HepG2 (cell line): Measurements from ENCODE around the gene ADI1. TPM values are rescaled to one million over a fixed set of nuclear protein-coding genes. Genes with fewer than 3 reads are reported as not detected.
A peak's percentile ranks its signal among the peaks of the same experiment; 100 is the strongest.

Experiments used
- GATAD1 ChIP-seq: IDR thresholded peaks from 2 replicates; pipeline ENCODE4 v1.6.1; 2016; ENCODE audit warnings: missing genetic modification reagents, missing compliant biosample characterization
- GPN1 ChIP-seq: sonication (generic); formaldehyde crosslinking; IDR thresholded peaks from 2 replicates; pipeline ENCODE4 v1.5.1; 2020; ENCODE audit warnings: missing genetic modification reagents, borderline replicate concordance
- MIER2 ChIP-seq: IDR thresholded peaks from 2 replicates; pipeline ENCODE4 v1.6.1; 2016; ENCODE audit warnings: missing biosample characterization, missing genetic modification reagents
- TARDBP ChIP-seq: sonication (generic); formaldehyde crosslinking; IDR thresholded peaks from 2 replicates; pipeline ENCODE4 v1.8.0; 2022; ENCODE audit warnings: mild to moderate bottlenecking, missing genetic modification reagents
- TBX2 ChIP-seq: sonication (generic); formaldehyde crosslinking; IDR thresholded peaks from 2 replicates; pipeline ENCODE4 v1.5.0; 2020; ENCODE audit warnings: missing genetic modification reagents, mild to moderate bottlenecking, borderline replicate concordance
- ZNF136 ChIP-seq: sonication (generic); formaldehyde crosslinking; IDR thresholded peaks from 2 replicates; pipeline ENCODE4 v1.8.1; 2022; ENCODE audit warnings: low read depth, mild to moderate bottlenecking, moderate library complexity, missing genetic modification reagents
- ZNF260 ChIP-seq: sonication (generic); formaldehyde crosslinking; IDR thresholded peaks from 2 replicates; pipeline ENCODE4 v1.4.0; 2020; ENCODE audit warnings: missing genetic modification reagents, low read depth, mild to moderate bottlenecking, borderline replicate concordance
- ZNF484 ChIP-seq: sonication (generic); formaldehyde crosslinking; IDR thresholded peaks from 2 replicates; pipeline ENCODE4 v1.5.1; 2020; ENCODE audit warnings: mild to moderate bottlenecking, low read depth, missing genetic modification reagents, borderline replicate concordance
- ZNF556 ChIP-seq: sonication (generic); formaldehyde crosslinking; IDR thresholded peaks from 2 replicates; pipeline ENCODE4 v1.4.0; 2020; ENCODE audit warnings: mild to moderate bottlenecking, missing genetic modification reagents, borderline replicate concordance
- ZNF7 ChIP-seq: IDR thresholded peaks from 2 replicates; pipeline ENCODE4 v1.6.1; 2016; ENCODE audit warnings: missing biosample characterization, missing genetic modification reagents
- polyA plus RNA-seq, 8 experiments: library from polyadenylated mRNA; depleted of rRNA in 3 of 8; stranded (reverse) in 7 of 8; unstranded in 1 of 8; fragments of >200 nt; fragmentation: Illumina TruSeq in 4 of 8; extraction: Trizol in 4 of 8; gene quantifications; 2 replicates each; pipeline versions ENCODE4 v1.2.1 to v1.2.3, GENCODE V29; 2011 to 2016; ENCODE audit warnings: low read depth in 4 of 8, missing spikeins in 1 of 8, mixed read lengths in 1 of 8; ENCODE audit not compliant: insufficient read depth in 1 of 8
- total RNA-seq, 5 experiments: library from RNA; depleted of rRNA; stranded (reverse); fragments of >200 nt; fragmentation: Illumina TruSeq; extraction: Trizol; gene quantifications; 2 replicates each; pipeline ENCODE4 v1.2.3, GENCODE V29; 2016; ENCODE audit warnings: low read depth in 1 of 5
- TF ChIP-seq, protein P1 (sequence below): sonication (generic); formaldehyde crosslinking; IDR thresholded peaks from 2 replicates; pipeline ENCODE4 v1.8.1; 2023; ENCODE audit warnings: missing genetic modification reagents, inconsistent platforms, borderline replicate concordance
- TF ChIP-seq, protein P2 (sequence below): sonication (generic); formaldehyde crosslinking; IDR thresholded peaks from 2 replicates; pipeline ENCODE4 v1.4.0; 2020; ENCODE audit warnings: low read depth, mild to moderate bottlenecking, missing genetic modification reagents
- TF ChIP-seq, protein P3 (sequence below): sonication (generic); formaldehyde crosslinking; IDR thresholded peaks from 2 replicates; pipeline ENCODE4 v1.5.0; 2020; ENCODE audit warnings: mild to moderate bottlenecking, missing genetic modification reagents, borderline replicate concordance
- TF ChIP-seq, protein P4 (sequence below): sonication (generic); formaldehyde crosslinking; IDR thresholded peaks from 2 replicates; pipeline ENCODE4 v1.9.0; 2021; ENCODE audit warnings: missing genetic modification reagents, borderline replicate concordance
- TF ChIP-seq, protein P5 (sequence below): sonication (generic); formaldehyde crosslinking; IDR thresholded peaks from 2 replicates; pipeline ENCODE4 v1.9.0; 2021; ENCODE audit warnings: missing genetic modification reagents, mild to moderate bottlenecking, borderline replicate concordance

ADI1 gene
- total and polyA plus RNA-seq, 2 of the 13 experiments (the other 11 are each of a cell fraction or from before 2014, with no cell fraction given), result 28.7 to 123 TPM

DNA sequence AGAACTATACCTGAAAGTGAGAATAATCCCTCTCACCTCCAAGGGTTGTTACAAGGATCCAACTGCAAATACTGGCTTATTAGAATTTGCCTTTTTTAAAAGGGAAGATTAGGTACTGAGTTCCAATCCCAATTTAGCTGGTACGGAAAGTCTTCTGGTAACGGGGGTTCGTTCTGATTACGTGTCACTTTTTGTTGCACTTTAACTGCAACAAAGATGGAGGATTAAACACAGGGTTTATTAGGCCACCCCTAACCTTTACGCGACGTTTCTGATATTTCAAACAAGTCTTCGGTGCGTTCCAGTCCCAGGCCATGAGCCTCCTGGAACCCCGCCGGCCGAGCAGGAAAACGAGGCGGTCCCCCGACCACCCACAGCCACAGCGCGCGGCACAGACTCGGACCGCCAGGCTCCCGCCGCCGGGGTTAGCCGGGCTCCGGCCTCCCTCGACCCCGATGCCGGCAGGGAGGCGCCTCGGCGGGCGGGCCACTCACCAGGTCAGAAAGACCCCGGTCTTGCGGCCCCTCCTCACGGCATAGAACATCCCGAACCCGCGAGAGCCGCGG lies 38.4 kb upstream of the ADI1 start (continued):
- TF ChIP-seq, protein P1, sequence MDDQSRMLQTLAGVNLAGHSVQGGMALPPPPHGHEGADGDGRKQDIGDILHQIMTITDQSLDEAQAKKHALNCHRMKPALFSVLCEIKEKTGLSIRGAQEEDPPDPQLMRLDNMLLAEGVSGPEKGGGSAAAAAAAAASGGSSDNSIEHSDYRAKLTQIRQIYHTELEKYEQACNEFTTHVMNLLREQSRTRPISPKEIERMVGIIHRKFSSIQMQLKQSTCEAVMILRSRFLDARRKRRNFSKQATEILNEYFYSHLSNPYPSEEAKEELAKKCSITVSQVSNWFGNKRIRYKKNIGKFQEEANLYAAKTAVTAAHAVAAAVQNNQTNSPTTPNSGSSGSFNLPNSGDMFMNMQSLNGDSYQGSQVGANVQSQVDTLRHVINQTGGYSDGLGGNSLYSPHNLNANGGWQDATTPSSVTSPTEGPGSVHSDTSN (CRISPR knock-in tag), result 0 out of 2 replicates have a peak, but pooled peaks have one; percentile 81
- TF ChIP-seq, protein P2, sequence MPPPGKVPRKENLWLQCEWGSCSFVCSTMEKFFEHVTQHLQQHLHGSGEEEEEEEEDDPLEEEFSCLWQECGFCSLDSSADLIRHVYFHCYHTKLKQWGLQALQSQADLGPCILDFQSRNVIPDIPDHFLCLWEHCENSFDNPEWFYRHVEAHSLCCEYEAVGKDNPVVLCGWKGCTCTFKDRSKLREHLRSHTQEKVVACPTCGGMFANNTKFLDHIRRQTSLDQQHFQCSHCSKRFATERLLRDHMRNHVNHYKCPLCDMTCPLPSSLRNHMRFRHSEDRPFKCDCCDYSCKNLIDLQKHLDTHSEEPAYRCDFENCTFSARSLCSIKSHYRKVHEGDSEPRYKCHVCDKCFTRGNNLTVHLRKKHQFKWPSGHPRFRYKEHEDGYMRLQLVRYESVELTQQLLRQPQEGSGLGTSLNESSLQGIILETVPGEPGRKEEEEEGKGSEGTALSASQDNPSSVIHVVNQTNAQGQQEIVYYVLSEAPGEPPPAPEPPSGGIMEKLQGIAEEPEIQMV (CRISPR knock-in tag), result no peak
- TF ChIP-seq, protein P3, sequence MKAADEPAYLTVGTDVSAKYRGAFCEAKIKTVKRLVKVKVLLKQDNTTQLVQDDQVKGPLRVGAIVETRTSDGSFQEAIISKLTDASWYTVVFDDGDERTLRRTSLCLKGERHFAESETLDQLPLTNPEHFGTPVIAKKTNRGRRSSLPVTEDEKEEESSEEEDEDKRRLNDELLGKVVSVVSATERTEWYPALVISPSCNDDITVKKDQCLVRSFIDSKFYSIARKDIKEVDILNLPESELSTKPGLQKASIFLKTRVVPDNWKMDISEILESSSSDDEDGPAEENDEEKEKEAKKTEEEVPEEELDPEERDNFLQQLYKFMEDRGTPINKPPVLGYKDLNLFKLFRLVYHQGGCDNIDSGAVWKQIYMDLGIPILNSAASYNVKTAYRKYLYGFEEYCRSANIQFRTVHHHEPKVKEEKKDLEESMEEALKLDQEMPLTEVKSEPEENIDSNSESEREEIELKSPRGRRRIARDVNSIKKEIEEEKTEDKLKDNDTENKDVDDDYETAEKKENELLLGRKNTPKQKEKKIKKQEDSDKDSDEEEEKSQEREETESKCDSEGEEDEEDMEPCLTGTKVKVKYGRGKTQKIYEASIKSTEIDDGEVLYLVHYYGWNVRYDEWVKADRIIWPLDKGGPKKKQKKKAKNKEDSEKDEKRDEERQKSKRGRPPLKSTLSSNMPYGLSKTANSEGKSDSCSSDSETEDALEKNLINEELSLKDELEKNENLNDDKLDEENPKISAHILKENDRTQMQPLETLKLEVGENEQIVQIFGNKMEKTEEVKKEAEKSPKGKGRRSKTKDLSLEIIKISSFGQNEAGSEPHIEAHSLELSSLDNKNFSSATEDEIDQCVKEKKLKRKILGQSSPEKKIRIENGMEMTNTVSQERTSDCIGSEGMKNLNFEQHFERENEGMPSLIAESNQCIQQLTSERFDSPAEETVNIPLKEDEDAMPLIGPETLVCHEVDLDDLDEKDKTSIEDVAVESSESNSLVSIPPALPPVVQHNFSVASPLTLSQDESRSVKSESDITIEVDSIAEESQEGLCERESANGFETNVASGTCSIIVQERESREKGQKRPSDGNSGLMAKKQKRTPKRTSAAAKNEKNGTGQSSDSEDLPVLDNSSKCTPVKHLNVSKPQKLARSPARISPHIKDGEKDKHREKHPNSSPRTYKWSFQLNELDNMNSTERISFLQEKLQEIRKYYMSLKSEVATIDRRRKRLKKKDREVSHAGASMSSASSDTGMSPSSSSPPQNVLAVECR (CRISPR knock-in tag), result no peak
- no peak for TF ChIP-seq TBX2 (CRISPR knock-in tag)
- peak; percentile 73; the same call in 1 of the 2 replicates for TF ChIP-seq GPN1 (CRISPR knock-in tag)
- TF ChIP-seq ZNF7 (CRISPR knock-in tag), result no peak
- no peak for TF ChIP-seq TARDBP
- 0 out of 2 replicates have a peak, but pooled peaks have one; percentile 27 for TF ChIP-seq MIER2 (CRISPR knock-in tag)
- peak; percentile 39; the same call in 1 of the 2 replicates for TF ChIP-seq ZNF484 (CRISPR knock-in tag)
- TF ChIP-seq ZNF260, result no peak
- TF ChIP-seq, protein P4, sequence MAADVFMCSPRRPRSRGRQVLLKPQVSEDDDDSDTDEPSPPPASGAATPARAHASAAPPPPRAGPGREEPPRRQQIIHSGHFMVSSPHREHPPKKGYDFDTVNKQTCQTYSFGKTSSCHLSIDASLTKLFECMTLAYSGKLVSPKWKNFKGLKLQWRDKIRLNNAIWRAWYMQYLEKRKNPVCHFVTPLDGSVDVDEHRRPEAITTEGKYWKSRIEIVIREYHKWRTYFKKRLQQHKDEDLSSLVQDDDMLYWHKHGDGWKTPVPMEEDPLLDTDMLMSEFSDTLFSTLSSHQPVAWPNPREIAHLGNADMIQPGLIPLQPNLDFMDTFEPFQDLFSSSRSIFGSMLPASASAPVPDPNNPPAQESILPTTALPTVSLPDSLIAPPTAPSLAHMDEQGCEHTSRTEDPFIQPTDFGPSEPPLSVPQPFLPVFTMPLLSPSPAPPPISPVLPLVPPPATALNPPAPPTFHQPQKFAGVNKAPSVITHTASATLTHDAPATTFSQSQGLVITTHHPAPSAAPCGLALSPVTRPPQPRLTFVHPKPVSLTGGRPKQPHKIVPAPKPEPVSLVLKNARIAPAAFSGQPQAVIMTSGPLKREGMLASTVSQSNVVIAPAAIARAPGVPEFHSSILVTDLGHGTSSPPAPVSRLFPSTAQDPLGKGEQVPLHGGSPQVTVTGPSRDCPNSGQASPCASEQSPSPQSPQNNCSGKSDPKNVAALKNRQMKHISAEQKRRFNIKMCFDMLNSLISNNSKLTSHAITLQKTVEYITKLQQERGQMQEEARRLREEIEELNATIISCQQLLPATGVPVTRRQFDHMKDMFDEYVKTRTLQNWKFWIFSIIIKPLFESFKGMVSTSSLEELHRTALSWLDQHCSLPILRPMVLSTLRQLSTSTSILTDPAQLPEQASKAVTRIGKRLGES, result no peak
- TF ChIP-seq, protein P5, sequence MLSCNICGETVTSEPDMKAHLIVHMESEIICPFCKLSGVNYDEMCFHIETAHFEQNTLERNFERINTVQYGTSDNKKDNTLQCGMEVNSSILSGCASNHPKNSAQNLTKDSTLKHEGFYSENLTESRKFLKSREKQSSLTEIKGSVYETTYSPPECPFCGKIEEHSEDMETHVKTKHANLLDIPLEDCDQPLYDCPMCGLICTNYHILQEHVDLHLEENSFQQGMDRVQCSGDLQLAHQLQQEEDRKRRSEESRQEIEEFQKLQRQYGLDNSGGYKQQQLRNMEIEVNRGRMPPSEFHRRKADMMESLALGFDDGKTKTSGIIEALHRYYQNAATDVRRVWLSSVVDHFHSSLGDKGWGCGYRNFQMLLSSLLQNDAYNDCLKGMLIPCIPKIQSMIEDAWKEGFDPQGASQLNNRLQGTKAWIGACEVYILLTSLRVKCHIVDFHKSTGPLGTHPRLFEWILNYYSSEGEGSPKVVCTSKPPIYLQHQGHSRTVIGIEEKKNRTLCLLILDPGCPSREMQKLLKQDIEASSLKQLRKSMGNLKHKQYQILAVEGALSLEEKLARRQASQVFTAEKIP (CRISPR knock-in tag), result no peak
- no peak for TF ChIP-seq ZNF556 (CRISPR knock-in tag)
- no peak for TF ChIP-seq GATAD1 (CRISPR knock-in tag)
- TF ChIP-seq ZNF136 (CRISPR knock-in tag), result 0 out of 2 replicates have a peak, but pooled peaks have one; percentile 18
